GM19193 (cell line): ENCODE results near the gene TNFRSF14.

ENCODE experiments used
- POLR2A ChIP-seq: IDR thresholded peaks from 4 replicates; pipeline ENCODE4 v1.6.1; 2011; ENCODE audit not compliant: insufficient read depth, insufficient read length; ENCODE audit errors: extremely low read depth

Gene TNFRSF14

DNA sequence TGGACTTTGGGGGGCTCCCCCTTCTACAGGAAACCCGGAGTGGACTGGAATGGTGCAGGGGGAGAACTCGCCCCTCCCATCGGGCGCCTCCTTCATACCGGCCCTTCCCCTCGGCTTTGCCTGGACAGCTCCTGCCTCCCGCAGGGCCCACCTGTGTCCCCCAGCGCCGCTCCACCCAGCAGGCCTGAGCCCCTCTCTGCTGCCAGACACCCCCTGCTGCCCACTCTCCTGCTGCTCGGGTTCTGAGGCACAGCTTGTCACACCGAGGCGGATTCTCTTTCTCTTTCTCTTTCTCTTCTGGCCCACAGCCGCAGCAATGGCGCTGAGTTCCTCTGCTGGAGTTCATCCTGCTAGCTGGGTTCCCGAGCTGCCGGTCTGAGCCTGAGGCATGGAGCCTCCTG is at the start of gene TNFRSF14:
Gene TNFRSF14 (plus strand): TSS at position 95 of the 401 bp plus-strand sequence. CDS start 294 bp downstream, at position 389.
- TF ChIP-seq POLR2A: peak; percentile 61

DNA sequence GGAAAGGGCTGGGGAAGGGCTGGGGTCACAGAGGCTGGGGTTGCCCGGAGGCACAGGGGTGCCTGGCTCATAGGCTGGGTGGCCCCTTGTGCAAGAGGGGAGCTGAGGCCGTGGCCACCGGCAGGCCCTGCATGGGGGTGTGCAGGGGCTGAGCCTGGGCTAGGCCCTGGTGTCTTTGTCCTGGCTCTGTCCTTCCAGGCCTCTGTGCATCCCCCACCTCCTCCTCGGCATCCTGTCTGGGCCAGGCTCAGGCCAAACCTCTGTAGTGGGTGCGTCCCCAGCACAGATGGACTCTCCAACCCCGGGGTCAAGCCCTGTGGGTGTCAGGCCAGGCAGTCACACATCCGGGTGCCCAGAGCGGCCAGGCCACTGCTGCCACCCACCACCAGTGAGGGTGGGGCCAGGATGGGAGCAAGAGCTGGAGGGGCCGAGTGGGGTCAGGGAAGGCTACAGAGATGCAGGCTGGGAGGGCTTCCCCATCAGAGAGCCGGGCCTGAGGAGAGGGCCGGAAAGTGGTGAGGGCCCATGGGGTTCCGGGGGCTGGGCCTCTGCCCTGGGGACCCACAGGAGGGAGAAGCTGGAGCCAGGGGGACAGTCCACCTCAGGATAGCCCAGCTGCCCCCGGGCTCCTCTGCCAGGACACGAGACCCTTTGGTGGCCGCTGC is 49.1 kb upstream of the TNFRSF14 start:
- no peak for TF ChIP-seq POLR2A

DNA sequence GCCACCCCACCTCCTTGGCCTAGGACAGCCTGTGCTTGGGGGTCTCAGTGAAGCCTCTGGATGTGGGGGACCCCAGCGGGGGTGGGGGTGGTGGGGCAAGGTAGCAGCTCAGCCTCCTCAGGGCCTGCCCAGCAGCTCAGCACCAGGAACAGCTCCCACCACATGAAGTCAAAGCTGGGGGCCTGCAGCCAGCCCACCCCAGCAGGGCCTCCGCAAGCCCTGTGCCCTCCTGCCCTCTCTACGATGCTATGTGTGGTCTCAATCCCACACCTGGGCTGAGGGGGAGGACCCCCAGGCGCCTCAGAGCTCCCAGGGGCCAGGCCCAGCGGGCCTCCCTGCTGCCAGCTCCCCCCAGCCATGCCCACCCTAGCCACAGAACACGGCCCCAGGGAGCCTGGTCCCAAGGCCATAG is 48.4 kb upstream of the TNFRSF14 start:
- TF ChIP-seq POLR2A: no peak

DNA sequence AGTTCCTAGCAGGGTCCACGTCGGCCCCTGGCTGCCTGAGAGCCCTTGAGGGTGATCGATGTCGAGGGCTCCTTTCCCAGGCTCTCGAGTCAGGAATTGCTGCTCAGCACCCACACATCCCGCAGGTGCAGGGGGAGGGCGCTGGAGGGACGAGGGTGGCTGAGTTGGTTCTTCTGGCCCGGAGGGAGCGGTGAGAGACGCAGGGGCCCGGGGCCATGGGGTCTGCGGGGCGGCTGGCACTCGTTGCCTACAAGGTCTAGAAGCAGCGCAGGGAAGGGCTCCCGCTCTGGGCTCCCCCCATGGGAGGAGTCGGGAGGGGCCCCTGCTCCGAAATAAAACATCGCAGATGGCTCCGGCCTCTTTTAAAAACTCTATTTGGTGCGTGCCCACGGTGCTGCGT is 48.0 kb upstream of the TNFRSF14 start:
- TF ChIP-seq POLR2A: no peak

DNA sequence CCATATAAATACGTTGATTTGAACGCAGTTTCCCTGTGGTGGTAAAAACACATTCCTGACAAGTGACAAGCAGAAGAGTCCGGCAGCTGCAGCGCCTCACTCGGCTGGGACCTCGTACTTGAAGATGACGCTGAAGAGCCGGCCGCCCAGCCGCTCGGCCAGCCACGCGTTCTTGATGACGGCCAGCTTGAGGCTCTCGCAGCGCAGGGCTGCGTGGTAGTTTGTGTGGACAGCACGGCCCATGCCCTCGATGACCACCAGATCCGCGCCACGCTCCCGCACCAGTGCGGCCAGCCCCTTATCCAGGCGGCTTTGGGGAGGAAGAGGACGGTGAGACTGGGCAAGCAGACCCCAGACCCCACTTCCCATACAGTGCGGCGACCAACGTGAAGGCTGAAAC is 47.4 kb upstream of the TNFRSF14 start:
- TF ChIP-seq POLR2A: no peak

DNA sequence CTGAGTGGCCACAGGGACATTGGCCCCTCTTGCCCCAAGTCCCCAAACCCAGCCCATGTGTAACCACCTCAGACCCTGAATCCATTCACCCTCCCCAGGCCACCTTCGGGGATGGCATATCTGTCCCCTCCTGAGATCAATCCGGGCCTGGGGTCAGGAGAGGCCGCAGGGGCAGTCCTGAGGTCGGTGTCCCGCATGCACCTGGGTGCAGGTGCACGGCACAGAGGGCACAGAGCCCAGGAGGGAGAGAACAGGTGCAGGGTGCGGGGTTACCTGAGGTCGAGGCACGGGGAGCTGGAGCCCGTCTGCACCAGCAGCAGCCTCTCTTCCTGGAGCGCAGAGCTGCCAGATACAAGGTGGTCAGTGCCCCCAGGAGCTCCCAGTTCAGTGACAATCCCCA is 46.6 kb upstream of the TNFRSF14 start:
- TF ChIP-seq POLR2A: no peak

DNA sequence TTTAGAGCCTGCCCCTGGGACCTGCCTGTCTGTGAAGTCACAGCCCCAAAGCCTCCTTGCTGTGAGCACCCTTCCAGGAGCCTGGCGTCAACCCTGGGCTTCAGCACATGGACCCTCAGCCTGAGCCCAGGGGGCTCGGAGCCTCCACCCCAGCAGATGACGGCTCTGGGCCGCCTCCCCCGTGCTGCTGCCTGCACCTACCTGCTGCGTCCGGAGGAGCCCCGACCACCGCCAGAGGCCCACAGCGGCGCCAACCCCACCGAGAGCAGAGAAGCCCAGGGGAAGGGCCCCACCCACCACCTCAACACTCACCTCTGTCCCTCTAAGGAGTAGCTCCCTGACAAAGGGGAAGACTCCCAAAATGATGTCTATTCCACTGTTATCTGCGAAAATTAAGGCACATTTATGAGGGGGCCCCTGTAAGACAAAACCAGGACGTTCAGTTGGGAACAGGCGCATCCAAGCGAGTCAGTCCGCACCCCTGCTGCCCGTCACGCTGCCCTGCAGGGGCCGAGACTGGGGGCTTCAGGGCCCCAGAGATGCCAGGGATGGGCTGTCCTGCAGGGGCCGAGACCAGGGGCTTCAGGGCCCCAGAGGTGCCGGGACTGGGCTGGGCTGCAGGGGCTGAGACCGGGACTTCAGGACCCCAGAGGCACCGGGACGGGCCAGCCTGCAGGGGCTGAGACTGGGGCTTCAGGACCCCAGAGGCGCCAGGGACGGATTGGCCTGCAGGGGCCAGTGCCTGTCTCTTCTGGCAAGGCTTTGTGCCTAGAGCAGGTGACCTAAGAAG is 45.6 kb upstream of the TNFRSF14 start:
- no peak for TF ChIP-seq POLR2A

DNA sequence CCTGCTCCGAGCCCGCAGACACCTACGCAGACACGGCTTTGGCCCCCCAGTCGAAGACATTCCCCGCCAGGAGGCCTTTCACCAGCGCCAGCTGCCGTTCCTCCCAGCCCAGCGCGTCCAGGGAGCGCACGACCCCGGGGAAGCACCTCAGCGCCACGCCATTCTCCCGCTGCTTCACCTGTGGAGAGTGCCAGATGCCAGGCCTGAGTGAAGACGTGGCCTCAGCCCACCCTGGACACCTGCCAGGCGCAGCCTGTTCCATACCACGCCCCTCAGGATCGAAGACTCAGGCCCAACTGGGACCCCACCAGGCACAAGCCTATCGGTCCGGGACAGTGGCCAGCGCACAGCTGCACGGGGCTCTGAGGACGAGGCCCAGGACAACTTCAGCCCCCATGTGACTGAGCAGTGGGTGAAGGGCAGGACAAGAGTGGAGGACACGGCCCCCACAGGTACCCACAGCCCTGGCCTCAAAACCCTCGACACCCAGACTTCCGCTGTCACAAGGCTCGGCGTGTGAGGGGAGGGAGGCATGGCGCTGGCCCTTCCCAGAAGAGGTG is 43.2 kb upstream of the TNFRSF14 start:
- no peak for TF ChIP-seq POLR2A

DNA sequence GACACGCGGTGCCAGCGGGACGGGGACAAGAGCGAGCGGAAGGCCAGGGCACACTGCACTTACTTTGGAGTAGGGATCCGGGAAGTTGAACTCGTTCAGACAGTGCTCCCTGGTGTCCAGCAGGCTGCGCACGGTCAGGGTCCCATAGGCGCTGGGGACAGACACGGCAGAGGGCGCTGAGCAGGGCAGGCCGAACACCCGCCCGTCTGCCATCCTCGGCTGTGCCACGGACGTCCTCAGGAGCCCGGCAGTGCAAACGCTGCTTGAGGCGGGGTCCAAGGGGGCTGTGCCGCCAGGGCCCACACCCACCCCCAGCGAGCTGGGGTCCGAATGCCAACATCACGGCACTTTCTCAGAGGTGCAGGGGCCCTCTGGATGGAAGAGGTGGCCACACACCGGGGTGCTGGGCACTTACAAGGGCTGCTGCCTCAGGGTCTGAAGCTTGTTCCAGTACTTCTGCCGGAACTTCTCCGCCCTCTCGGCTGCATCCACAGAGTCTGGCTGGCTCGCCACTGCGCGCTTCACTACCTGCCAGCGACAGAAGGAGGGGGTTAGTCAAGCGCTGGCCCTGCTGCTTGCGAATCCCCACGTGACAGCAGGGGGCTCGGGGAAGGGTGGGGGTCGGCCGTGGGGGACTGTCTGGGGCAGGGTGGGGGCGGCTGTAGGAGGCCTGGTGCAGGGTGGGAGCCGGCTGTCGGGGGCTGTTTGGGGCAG is 42.1 kb upstream of the TNFRSF14 start:
- no peak for TF ChIP-seq POLR2A

DNA sequence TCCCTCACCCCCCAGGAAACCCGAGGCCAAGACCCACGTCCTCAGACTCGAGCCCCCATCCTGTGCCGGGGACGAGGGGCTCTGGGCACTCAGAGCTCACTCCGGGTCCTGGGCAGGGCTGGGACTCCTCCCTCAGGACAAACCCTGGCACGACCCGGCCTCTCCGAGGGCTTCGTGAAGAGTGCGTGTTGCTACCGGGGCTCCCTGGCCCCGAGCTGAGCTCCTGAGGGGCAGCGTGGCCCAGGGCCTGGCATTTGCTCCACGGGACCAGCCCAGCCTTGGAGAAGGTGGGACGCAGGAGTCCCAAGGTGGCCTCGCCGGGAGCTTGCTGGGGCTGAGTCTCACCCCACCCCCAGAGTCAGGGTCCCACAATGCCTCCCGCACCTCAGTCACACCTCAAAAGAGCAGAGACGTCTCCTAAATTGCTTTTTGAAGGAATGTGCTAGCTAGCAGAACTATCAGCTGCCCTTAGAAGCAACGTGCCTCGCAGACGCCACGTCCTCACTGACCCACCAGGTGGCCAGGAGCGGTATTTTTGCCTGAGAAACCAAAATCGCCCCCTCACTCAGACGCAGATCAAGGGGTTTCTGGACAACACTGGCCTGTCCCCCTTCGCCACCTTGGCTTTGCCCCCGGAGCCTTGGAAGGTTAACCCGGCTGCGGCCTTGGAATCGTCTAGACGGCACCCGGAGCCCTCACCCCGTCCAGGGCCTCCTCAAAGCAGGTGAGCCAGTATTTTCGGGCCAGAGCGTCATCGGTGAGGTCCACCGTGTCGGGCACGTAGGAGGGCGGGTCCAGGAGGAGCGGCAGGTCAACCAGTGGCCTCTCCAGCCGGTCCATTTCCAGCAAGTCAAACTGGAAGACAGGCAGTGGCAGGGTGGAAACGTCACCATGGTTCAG is 41.1 kb upstream of the TNFRSF14 start:
- no peak for TF ChIP-seq POLR2A

DNA sequence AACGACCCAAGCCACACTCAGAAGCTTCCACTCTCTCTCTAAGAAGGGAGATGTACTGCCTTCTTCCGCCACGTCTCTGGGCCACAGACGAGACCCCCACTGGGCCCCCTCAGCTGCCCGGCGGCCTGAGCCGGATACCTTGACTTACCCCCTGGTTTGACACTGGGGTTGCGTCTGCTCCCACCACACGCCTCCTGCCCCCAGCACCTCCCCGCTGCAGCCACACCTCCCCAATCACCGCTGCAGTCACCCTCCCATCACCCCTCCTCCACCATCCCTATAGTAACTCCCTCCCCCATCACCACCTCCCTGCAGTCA is 40.4 kb upstream of the TNFRSF14 start:
- no peak for TF ChIP-seq POLR2A

DNA sequence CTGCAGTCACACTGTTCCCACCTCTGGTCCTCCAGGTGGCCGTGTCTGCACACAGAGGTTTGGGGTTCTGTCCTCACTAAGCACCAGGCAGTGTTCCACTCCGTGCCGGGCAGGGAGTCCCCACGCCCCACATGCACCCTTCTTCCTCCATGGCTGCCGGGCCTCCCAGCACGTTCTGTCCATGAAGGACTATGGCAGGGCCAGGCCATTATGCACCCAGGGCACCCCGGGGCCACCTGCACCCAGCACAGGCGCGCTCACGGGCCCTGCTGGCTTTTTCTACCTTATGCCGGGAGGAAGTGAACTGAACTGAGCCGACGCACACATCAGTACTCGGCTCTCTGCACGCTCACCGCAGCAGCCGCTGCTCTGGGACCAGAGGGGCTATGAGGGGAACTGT is 40.0 kb upstream of the TNFRSF14 start:
- no peak for TF ChIP-seq POLR2A

DNA sequence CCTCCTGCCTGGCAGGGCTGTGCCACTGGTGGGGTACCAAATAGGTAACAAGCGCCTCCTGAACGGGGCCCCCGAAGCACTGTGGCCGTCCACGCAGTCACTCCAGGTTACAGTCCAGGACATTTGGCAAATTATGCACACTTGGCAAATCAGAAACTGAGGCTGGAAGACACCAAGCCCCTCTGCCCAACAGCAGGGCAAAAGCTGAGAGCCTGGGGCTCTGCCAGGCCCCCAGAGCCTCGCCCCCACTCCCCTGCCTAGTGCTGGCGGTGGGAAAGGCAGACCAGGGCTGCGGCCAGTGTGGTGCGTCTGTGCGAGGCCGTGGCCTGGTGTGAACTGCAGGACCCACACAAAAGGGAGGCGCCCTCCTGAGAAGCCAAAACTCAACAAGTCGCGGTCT is 39.2 kb upstream of the TNFRSF14 start:
- no peak for TF ChIP-seq POLR2A

DNA sequence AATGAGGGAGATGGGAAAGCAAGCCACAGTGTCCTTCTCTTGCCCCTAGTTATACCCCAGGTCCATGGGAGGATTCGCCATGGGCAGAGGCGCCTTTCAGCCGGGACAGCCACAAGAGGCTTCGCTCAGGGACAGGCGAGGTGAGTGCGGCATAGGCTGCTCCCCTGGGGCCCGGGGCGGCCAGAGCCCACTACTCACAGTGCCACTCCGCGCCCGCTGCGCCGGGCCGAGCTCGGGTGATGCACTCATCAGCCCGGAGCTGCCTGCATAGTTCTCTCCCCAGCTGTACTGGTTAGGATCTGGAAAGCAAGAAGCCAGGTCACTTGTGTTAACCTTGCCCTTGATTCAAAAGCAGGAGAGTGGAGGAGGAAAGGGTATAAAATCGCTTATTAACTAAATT is 38.2 kb upstream of the TNFRSF14 start:
- no peak for TF ChIP-seq POLR2A
